ENCODE results near the gene CHD5. TPM values are rescaled to one million over a fixed set of nuclear protein-coding genes. Genes with fewer than 3 reads are reported as not detected.

Gene CHD5
- total RNA-seq, 1 experiment from 2014 or later: 2.4 TPM

GRCh38 chr1:6094801-6095505 is 85.2 kb downstream of the CHD5 start (continued):
- TF ChIP-seq ZNF281 (CRISPR knock-in tag; IDR thresholded peaks at IDR 0.05) (no peak), ATF1 (CRISPR knock-in tag; IDR thresholded peaks at IDR 0.05) (no peak)

GRCh38 chr1:6094246-6094645 is 85.9 kb downstream of the CHD5 start:
- Mint-ChIP-seq H3K27me3 (ENCODE audit: low read depth) (no peaks in the 10 kb centered on the region), H3K9me3 (no peaks in the 10 kb centered on the region), H3K4me3 (no peak overlapping the region), H3K36me3 (no peaks in the 10 kb centered on the region), H3K4me1 (no peaks in the 10 kb centered on the region), H3K27ac (no peak overlapping the region)
- TF ChIP-seq E2F1 (CRISPR knock-in tag; IDR thresholded peaks at IDR 0.05) (no peak), NFE2L1 (CRISPR knock-in tag; IDR thresholded peaks at IDR 0.05) (no peak), CBFB (CRISPR knock-in tag; IDR thresholded peaks at IDR 0.05; ENCODE audit: low read depth) (no peak), ZNF138 (CRISPR knock-in tag; conservative IDR thresholded peaks at IDR 0.05) (no peak), E2F4 (CRISPR knock-in tag; IDR thresholded peaks at IDR 0.05; ENCODE audit: borderline replicate concordance, low read depth) (no peak), MLX (CRISPR knock-in tag; IDR thresholded peaks at IDR 0.05) (no peak), ATF1 (CRISPR knock-in tag; IDR thresholded peaks at IDR 0.05) (no peak), GRHL2 (CRISPR knock-in tag; IDR thresholded peaks at IDR 0.05; ENCODE audit: insufficient replicate concordance, severe bottlenecking) (no peak), TCF7 (CRISPR knock-in tag; IDR thresholded peaks at IDR 0.05; ENCODE audit: low read depth) (no peak), GTF2I (CRISPR knock-in tag; conservative IDR thresholded peaks at IDR 0.05) (no peak), ZNF263 (CRISPR knock-in tag; IDR thresholded peaks at IDR 0.05; ENCODE audit: low read depth) (no peak), NFATC4 (CRISPR knock-in tag; IDR thresholded peaks at IDR 0.05) (no peak), USF2 (CRISPR knock-in tag; IDR thresholded peaks at IDR 0.05) (no peak), NFYB (CRISPR knock-in tag; conservative IDR thresholded peaks at IDR 0.05; ENCODE audit: low read depth) (no peak), CDX4 (CRISPR knock-in tag; IDR thresholded peaks at IDR 0.05; ENCODE audit: borderline replicate concordance) (no peak), HMGXB4 (CRISPR knock-in tag; IDR thresholded peaks at IDR 0.05) (no peak), IRF1 (CRISPR knock-in tag; IDR thresholded peaks at IDR 0.05) (no peak), FOXJ3 (CRISPR knock-in tag; IDR thresholded peaks at IDR 0.05; ENCODE audit: borderline replicate concordance) (no peak)
- no peak for ATAC-seq
- POLR2A ChIA-PET: no interaction called here
- DNase-seq (ENCODE audit: low spot score): no peak
- CTCF ChIA-PET: interaction anchor here (1.6 to 2.3 kb wide), 2 partner anchors 13 to 42 kb away, joined by 3 to 7 read pairs; no protein-coding TSS in a partner anchor
